Gastrocnemius medialis (tissue), 4 donors: ENCODE data around the gene MCUR1. TPM values are rescaled to one million over a fixed set of nuclear protein-coding genes. Genes with fewer than 3 reads are reported as not detected.

ENCODE experiments used
- ATAC-seq, 2 donors: fragments of 150-250 bp; one replicate each; pipeline ENCODE4 v1.9.1; 2016
- DNase-seq, 2 donors: peaks; one replicate each; pipeline ENCODE4 v3.0.0-alpha.2; 2019
- H3K27ac ChIP-seq, 4 donors: fragments of 200-600 bp; sonication (generic); 1 replicate in 1 of 4; 2 replicates in 3 of 4; pipeline ENCODE4 v1.5.1; 2016 to 2018; ENCODE audit warnings: mild to moderate bottlenecking in 2 of 4, moderate library complexity in 1 of 4
- H3K27me3 ChIP-seq, 3 donors: fragments of 200-600 bp; sonication (generic) in 2 of 3; 1 replicate in 1 of 3; 2 replicates in 2 of 3; pipeline versions ENCODE4 v1.5.1 to v1.6.0; 2016 to 2019; ENCODE audit warnings: mild to moderate bottlenecking in 1 of 3, moderate library complexity in 1 of 3
- H3K36me3 ChIP-seq, 2 donors: fragments of 200-600 bp; sonication (generic) in 1 of 2; one replicate each; pipeline ENCODE4 v1.5.1; 2017 to 2018
- H3K4me1 ChIP-seq, 2 donors: fragments of 200-600 bp; sonication (generic) in 1 of 2; one replicate each; pipeline ENCODE4 v1.5.1; 2016 to 2017; ENCODE audit warnings: mild to moderate bottlenecking in 2 of 2
- H3K4me3 ChIP-seq, 4 donors: fragments of 200-600 bp; sonication (generic) in 3 of 4; 1 replicate in 1 of 4; 2 replicates in 3 of 4; pipeline ENCODE4 v1.5.1; 2016 to 2019; ENCODE audit warnings: mild to moderate bottlenecking in 2 of 4
- H3K9me3 ChIP-seq, 3 donors: fragments of 200-600 bp; sonication (generic) in 2 of 3; 1 replicate in 1 of 3; 2 replicates in 2 of 3; pipeline ENCODE4 v1.5.1; 2016 to 2019
- POLR2A ChIP-seq, 2 donors: fragments of 450-650 bp; IDR thresholded peaks; one replicate each; pipeline ENCODE4 v1.6.1; 2017; ENCODE audit warnings: antibody characterized with exemption in 2 of 2, mild to moderate bottlenecking in 2 of 2, moderate library complexity in 2 of 2
- in situ Hi-C, 4 donors: fragments of 200-750 bp; cut with MboI; loops; one replicate each; pipeline versions ENCODE4 v1.15.0 to v1.8.0; 2017; ENCODE audit warnings: low sequenced_read_pairs in 4 of 4
- intact Hi-C: fragments of 100-400 bp; cut with DNase I; formaldehyde crosslinking; loops from one replicate; pipeline ENCODE4 v1.15.1; 2023; ENCODE audit warnings: low total_unique reads
- total RNA-seq, 4 donors: library from RNA; depleted of rRNA; stranded (reverse); fragments of >200 nt; gene quantifications; one replicate each; pipeline versions ENCODE4 v1.1.0 to v1.2.3, GENCODE V29; 2016
- TF ChIP-seq, protein P1 (sequence below), 5 experiments: fragments of 450-650 bp in 3 of 5; fragments of 200-600 bp in 2 of 5; sonication (generic) in 2 of 5; IDR thresholded peaks in 4 of 5; conservative IDR thresholded peaks in 1 of 5; 1 replicate in 4 of 5; 2 replicates in 1 of 5; pipeline ENCODE4 v1.5.1; 2016 to 2019; ENCODE audit warnings: antibody characterized with exemption in 5 of 5, mild to moderate bottlenecking in 3 of 5, moderate library complexity in 3 of 5

MCUR1 gene
- total RNA-seq, 4 donors from 2014 or later = 9.5 to 29.4 (median 18.1) TPM

- Histone ChIP-seq H3K9me3 (no peaks in the 10 kb centered on the region), H3K4me1 (no peaks in the 10 kb centered on the region), H3K4me3 (no peak overlapping the region), H3K36me3 (no peaks in the 10 kb centered on the region), H3K27me3 (no peaks in the 10 kb centered on the region), H3K27ac (no peak overlapping the region)
- DNase-seq (no peak), ATAC-seq (no peak)
- TF ChIP-seq, protein P1, sequence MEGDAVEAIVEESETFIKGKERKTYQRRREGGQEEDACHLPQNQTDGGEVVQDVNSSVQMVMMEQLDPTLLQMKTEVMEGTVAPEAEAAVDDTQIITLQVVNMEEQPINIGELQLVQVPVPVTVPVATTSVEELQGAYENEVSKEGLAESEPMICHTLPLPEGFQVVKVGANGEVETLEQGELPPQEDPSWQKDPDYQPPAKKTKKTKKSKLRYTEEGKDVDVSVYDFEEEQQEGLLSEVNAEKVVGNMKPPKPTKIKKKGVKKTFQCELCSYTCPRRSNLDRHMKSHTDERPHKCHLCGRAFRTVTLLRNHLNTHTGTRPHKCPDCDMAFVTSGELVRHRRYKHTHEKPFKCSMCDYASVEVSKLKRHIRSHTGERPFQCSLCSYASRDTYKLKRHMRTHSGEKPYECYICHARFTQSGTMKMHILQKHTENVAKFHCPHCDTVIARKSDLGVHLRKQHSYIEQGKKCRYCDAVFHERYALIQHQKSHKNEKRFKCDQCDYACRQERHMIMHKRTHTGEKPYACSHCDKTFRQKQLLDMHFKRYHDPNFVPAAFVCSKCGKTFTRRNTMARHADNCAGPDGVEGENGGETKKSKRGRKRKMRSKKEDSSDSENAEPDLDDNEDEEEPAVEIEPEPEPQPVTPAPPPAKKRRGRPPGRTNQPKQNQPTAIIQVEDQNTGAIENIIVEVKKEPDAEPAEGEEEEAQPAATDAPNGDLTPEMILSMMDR (IDR thresholded peaks at IDR 0.05 in 4 of 5, conservative IDR thresholded peaks at IDR 0.05 in 1 of 5) = no peak
- TF ChIP-seq POLR2A (IDR thresholded peaks at IDR 0.05) = no peak
- in situ Hi-C loops (no loop called here), intact Hi-C loops (no loop called here)
Measured at GRCh38 chr6:13742961-13743735, 71.2 kb downstream of the MCUR1 start.

- ATAC-seq (no peak), DNase-seq (no peak)
- in situ Hi-C loops = no loop called here
- intact Hi-C loops = no loop called here
- H3K4me3 ChIP-seq = no peak overlapping the region
- no peaks in the 10 kb centered on the region for H3K27me3 ChIP-seq
- no peaks in the 10 kb centered on the region for H3K4me1 ChIP-seq
- H3K36me3 ChIP-seq = no peaks in the 10 kb centered on the region
- no peak for TF ChIP-seq POLR2A (IDR thresholded peaks at IDR 0.05)
- TF ChIP-seq, protein P1 (IDR thresholded peaks at IDR 0.05 in 4 of 5, conservative IDR thresholded peaks at IDR 0.05 in 1 of 5) = no peak
- no peaks in the 10 kb centered on the region for H3K9me3 ChIP-seq
- H3K27ac ChIP-seq = no peak overlapping the region
Measured at GRCh38 chr6:13741365-13741764, 73.0 kb downstream of the MCUR1 start.

Other genes with a start within 250 kb of the MCUR1 start
- 10 to 100 TPM; 16.1 to 18.0 (median 17.0) TPM for gene SIRT5, start 240.0 kb downstream of the MCUR1 start, total RNA-seq
- 10 to 100 TPM; 44.9 to 69.0 (median 63.8) TPM for gene NOL7, start 199.2 kb downstream of the MCUR1 start, total RNA-seq
- gene RANBP9, start 102.7 kb downstream of the MCUR1 start, total RNA-seq = 10 to 100 TPM; 44.7 to 93.1 (median 63.3) TPM
- gene RNF182, start 110.4 kb upstream of the MCUR1 start, total RNA-seq = under 1 TPM in 1 of 4 donors, not detected in 3; 0.10 TPM